HG03520 (cell line): ENCODE results near the gene IGF2BP2.

ENCODE experiments used
- ATAC-seq: cut with Tn5 transposase; IDR thresholded peaks from one replicate; pipeline ENCODE4 v1.9.1; 2021; ENCODE audit warnings: mild to moderate bottlenecking, moderate library complexity; ENCODE audit not compliant: unreplicated experiment

Gene IGF2BP2

DNA sequence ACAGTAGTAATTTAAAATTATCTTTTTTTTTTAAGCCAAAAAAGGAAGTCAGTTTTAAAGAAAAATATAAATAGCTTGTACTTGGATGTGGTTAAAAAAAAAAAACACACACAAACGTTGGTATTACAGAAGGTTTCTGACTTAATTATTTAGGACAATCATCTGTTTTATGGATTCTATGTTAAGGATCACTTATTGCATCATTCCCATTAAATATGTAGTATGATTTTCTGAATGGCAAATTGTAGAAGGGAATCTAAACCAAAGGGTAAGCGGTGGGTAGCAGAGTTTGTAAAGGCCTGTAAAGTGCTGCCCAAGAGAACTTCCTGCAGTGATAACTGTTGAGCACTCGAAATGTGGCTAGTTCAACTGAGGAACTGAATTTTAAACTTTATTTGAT, 230.8 kb downstream of the IGF2BP2 start:
- ATAC-seq = no peak
